Spinal cord (tissue), 10 donors: ENCODE data around the gene CD72. TPM values are rescaled to one million over a fixed set of nuclear protein-coding genes. Genes with fewer than 3 reads are reported as not detected.
"Not testable (repeated sequence)": the region's sequence is repeated elsewhere in the genome, so short reads cannot be mapped to it uniquely, and the experiment has no call there.

Source experiments
- DNase-seq, 6 donors: peaks; one replicate each; pipeline versions ENCODE4 v3.0.0 to v3.0.0-alpha.2; 2013 to 2015; ENCODE audit warnings: low spot score in 6 of 6, low read depth in 4 of 6
- H3K27ac ChIP-seq: one replicate; pipeline ENCODE4 v1.5.1; 2013; ENCODE audit warnings: low read depth, low read length, control low read depth
- H3K27me3 ChIP-seq: one replicate; pipeline ENCODE4 v1.6.1; 2013; ENCODE audit warnings: low read length; ENCODE audit not compliant: control insufficient read depth, insufficient read depth
- H3K36me3 ChIP-seq: one replicate; pipeline ENCODE4 v1.6.1; 2013; ENCODE audit warnings: low read length; ENCODE audit not compliant: control insufficient read depth, insufficient read depth
- H3K4me1 ChIP-seq: one replicate; pipeline ENCODE4 v1.6.1; 2013; ENCODE audit warnings: low read length; ENCODE audit not compliant: control insufficient read depth, insufficient read depth
- H3K4me3 ChIP-seq: one replicate; pipeline ENCODE4 v1.5.1; 2013; ENCODE audit warnings: low read depth, low read length, control low read depth
- H3K9me3 ChIP-seq: one replicate; pipeline ENCODE4 v1.6.1; 2013; ENCODE audit warnings: low read length; ENCODE audit not compliant: control insufficient read depth, insufficient read depth
- WGBS: methylation state at CpG from one replicate; pipeline ENCODE4 v1.1.5; 2013; ENCODE audit warnings: missing lambda C conversion rate; ENCODE audit not compliant: insufficient coverage; 5-methylcytosine and 5-hydroxymethylcytosine counted together
- polyA plus RNA-seq, 2 donors: library from polyadenylated mRNA; unstranded; fragments of 120-200 nt; gene quantifications; one replicate each; pipeline ENCODE4 v1.2.1, GENCODE V29; 2013; ENCODE audit not compliant: insufficient read length in 2 of 2
- total RNA-seq, 2 donors: library from RNA; depleted of rRNA in 1 of 2; stranded (reverse); fragments of 120-200 nt in 1 of 2; fragments of >200 nt in 1 of 2; gene quantifications; one replicate each; pipeline versions ENCODE4 v1.2.3 to v1.2.4, GENCODE V29; 2013 to 2014
- donor health status: healthy.

The CD72 gene
- total and polyA plus RNA-seq, 4 donors = 0.40 to 1.7 (median 1.5) TPM

- Histone ChIP-seq H3K27ac (no peak within 1 kb of the TSS), H3K4me3 (no peak within 1 kb of the TSS), H3K4me1 (peaks cover 19% of the 10 kb centered on the region), H3K27me3 (no peaks in the 10 kb centered on the region), H3K9me3 (no peaks in the 10 kb centered on the region), H3K36me3 (no peaks in the 10 kb centered on the region)
- DNase-seq = no peak
- WGBS = 60% methylated on average over 12 of the region's 22 CpGs
Observed at GRCh38 chr9:35650341-35651158, 32.3 kb upstream of the CD72 start, which contains the start of gene SIT1. SIT1 (minus strand) TSS chr9:35650931; CDS start chr9:35650853, 78 bp downstream.

- DNase-seq = no peak
- Histone ChIP-seq H3K4me1 (peaks cover 19% of the 10 kb centered on the region), H3K27ac (no peak overlapping the region), H3K27me3 (no peaks in the 10 kb centered on the region), H3K4me3 (no peak overlapping the region), H3K36me3 (no peaks in the 10 kb centered on the region), H3K9me3 (no peaks in the 10 kb centered on the region)
- 87% methylated on average over 23 of the region's 26 CpGs for WGBS
Observed at GRCh38 chr9:35649431-35650340, 31.5 kb upstream of the CD72 start.

- WGBS = 0% methylated on average over 47 of the region's 58 CpGs
- H3K4me3 ChIP-seq = peak overlapping the region; percentile 82
- peak; percentile 82 to 97 (median 88) for DNase-seq
Observed at GRCh38 chr9:35646533-35647265, 28.5 kb upstream of the CD72 start.

GRCh38 chr9:35646153-35646532 is 27.9 kb upstream of the CD72 start:
- no peaks in the 10 kb centered on the region for H3K27me3 ChIP-seq
- peak overlapping the region; percentile 82 for H3K4me3 ChIP-seq
- H3K36me3 ChIP-seq = no peaks in the 10 kb centered on the region
- peak overlapping the region; percentile 83 for H3K27ac ChIP-seq
- H3K9me3 ChIP-seq = no peaks in the 10 kb centered on the region
- peak in 1 of 6 donors; percentile 62 for DNase-seq
- H3K4me1 ChIP-seq = peaks cover 19% of the 10 kb centered on the region
- 5% methylated on average over 10 of the region's 11 CpGs for WGBS

More at GRCh38 chr9:35646533-35647265, 28.5 kb upstream of the CD72 start:
- Histone ChIP-seq H3K27me3 (no peaks in the 10 kb centered on the region), H3K36me3 (no peaks in the 10 kb centered on the region), H3K9me3 (no peaks in the 10 kb centered on the region), H3K4me1 (peaks cover 19% of the 10 kb centered on the region), H3K27ac (peak overlapping the region; percentile 83)

GRCh38 chr9:35645736-35646135 is 27.5 kb upstream of the CD72 start:
- peak overlapping the region; percentile 83 for H3K27ac ChIP-seq
- not testable (repeated sequence) for H3K27me3 ChIP-seq, H3K36me3 ChIP-seq, DNase-seq, H3K9me3 ChIP-seq
- 75% methylated on average over 4 of the region's 10 CpGs for WGBS
- peak overlapping the region; percentile 82 for H3K4me3 ChIP-seq
- H3K4me1 ChIP-seq = peaks cover 19% of the 10 kb centered on the region

GRCh38 chr9:35643046-35643445 is 24.8 kb upstream of the CD72 start:
- Histone ChIP-seq H3K27me3 (no peaks in the 10 kb centered on the region), H3K4me3 (no peak overlapping the region), H3K36me3 (no peaks in the 10 kb centered on the region), H3K4me1 (peaks cover 19% of the 10 kb centered on the region), H3K27ac (no peak overlapping the region), H3K9me3 (no peaks in the 10 kb centered on the region)
- no peak for DNase-seq
- WGBS = 93% methylated on average over 12 of the region's 12 CpGs

- not testable (repeated sequence) for H3K9me3 ChIP-seq, H3K4me1 ChIP-seq, H3K27me3 ChIP-seq, H3K36me3 ChIP-seq, DNase-seq, H3K4me3 ChIP-seq, H3K27ac ChIP-seq
- no CpG with 5 or more reads among the region's 3 CpGs for WGBS
Observed at GRCh38 chr9:35641478-35641877, 23.3 kb upstream of the CD72 start.

- not testable (repeated sequence) for H3K27ac ChIP-seq
Observed at GRCh38 chr9:35640431-35640830, 22.2 kb upstream of the CD72 start.

GRCh38 chr9:35639631-35640030 is 21.4 kb upstream of the CD72 start:
- no CpG with 5 or more reads among the region's 1 CpG for WGBS
- no peak for DNase-seq
- no peaks in the 10 kb centered on the region for H3K27me3 ChIP-seq
- H3K4me1 ChIP-seq = no peaks in the 10 kb centered on the region
- H3K27ac ChIP-seq = no peak overlapping the region
- H3K36me3 ChIP-seq = no peaks in the 10 kb centered on the region
- no peak overlapping the region for H3K4me3 ChIP-seq
- no peaks in the 10 kb centered on the region for H3K9me3 ChIP-seq

More at GRCh38 chr9:35640431-35640830, 22.2 kb upstream of the CD72 start:
- not testable (repeated sequence) for H3K27me3 ChIP-seq, H3K4me1 ChIP-seq, H3K9me3 ChIP-seq, H3K4me3 ChIP-seq, DNase-seq, H3K36me3 ChIP-seq
- WGBS = 94% methylated on average over 12 of the region's 15 CpGs
